ENCODE data around the gene ETS1. TPM values are rescaled to one million over a fixed set of nuclear protein-coding genes. Genes with fewer than 3 reads are reported as not detected.

The ETS1 gene
- total RNA-seq, 1 donor from 2014 or later, result 55.9 TPM

DNA sequence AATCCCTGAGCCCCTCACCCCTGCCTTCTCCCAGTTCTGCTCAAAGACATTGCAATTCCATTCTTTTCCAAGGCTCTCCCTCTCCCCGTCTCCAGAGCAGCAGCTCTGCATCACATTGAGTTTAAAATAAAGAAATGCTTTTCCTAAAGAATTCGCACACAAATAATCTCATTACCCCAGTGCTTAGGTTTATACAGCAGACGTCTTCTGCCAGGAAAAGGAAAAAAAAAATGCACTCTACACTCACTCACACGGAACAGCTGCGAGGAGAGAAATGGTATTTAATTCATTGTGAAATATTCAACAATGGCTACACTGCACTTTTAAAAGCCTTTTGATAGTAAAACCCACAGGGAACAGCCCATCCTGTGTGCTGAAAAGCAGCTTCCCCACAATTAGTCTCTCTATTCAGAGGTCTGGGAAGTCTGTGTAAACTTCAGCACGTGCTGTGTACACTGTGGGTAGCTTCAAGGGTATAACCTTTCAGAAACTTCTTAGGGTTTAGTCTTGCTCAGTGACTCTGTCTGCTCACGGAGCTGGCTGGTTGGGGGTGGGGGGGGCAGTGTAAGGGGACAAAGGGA lies 42.8 kb downstream of the ETS1 start:
- H3K4me3 Mint-ChIP-seq, result peak overlapping the region; percentile 54
- DNase-seq (ENCODE audit: low read depth, low spot score), result no peak

DNA sequence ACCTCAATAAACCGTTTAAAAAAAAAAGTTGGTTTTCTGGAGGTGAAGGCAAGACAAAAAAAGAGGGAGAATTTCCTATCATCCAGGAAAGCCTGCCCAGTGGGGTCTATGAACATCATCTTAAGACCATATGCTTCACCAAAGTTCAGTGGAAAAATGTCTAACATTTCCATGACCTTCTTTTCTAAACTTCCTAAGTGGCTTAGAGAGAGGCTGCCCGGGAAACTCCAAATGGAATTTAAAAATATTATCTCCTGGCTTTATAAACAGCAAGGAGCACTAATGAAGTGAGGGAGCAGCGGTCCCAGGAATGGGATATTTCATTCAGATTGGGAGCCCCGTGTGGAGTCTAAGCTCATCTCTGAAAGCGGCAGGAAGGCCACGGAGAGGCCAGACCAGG lies 46.9 kb downstream of the ETS1 start:
- Mint-ChIP-seq H3K4me3 (no peak overlapping the region), H3K9me3 (no peaks in the 10 kb centered on the region), H3K4me1 (peaks cover 41% of the 10 kb centered on the region), H3K27me3 (ENCODE audit: low read depth) (peaks cover 91% of the 10 kb centered on the region), H3K27ac (ENCODE audit: unreplicated experiment) (no peak overlapping the region), H3K36me3 (ENCODE audit: low read depth) (no peaks in the 10 kb centered on the region)
- TF ChIP-seq, protein P1, sequence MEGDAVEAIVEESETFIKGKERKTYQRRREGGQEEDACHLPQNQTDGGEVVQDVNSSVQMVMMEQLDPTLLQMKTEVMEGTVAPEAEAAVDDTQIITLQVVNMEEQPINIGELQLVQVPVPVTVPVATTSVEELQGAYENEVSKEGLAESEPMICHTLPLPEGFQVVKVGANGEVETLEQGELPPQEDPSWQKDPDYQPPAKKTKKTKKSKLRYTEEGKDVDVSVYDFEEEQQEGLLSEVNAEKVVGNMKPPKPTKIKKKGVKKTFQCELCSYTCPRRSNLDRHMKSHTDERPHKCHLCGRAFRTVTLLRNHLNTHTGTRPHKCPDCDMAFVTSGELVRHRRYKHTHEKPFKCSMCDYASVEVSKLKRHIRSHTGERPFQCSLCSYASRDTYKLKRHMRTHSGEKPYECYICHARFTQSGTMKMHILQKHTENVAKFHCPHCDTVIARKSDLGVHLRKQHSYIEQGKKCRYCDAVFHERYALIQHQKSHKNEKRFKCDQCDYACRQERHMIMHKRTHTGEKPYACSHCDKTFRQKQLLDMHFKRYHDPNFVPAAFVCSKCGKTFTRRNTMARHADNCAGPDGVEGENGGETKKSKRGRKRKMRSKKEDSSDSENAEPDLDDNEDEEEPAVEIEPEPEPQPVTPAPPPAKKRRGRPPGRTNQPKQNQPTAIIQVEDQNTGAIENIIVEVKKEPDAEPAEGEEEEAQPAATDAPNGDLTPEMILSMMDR (conservative IDR thresholded peaks at IDR 0.05), result no peak
- no peak for DNase-seq (ENCODE audit: low read depth, low spot score)

More for the DNA sequence above, 42.8 kb downstream of the ETS1 start:
- H3K36me3 Mint-ChIP-seq (ENCODE audit: low read depth), result no peaks in the 10 kb centered on the region
- TF ChIP-seq, protein P1 (conservative IDR thresholded peaks at IDR 0.05), result no peak
- peaks cover 88% of the 10 kb centered on the region for H3K27me3 Mint-ChIP-seq (ENCODE audit: low read depth)
- H3K27ac Mint-ChIP-seq (ENCODE audit: unreplicated experiment), result no peak overlapping the region
- H3K9me3 Mint-ChIP-seq, result no peaks in the 10 kb centered on the region
- peaks cover 54% of the 10 kb centered on the region for H3K4me1 Mint-ChIP-seq

DNA sequence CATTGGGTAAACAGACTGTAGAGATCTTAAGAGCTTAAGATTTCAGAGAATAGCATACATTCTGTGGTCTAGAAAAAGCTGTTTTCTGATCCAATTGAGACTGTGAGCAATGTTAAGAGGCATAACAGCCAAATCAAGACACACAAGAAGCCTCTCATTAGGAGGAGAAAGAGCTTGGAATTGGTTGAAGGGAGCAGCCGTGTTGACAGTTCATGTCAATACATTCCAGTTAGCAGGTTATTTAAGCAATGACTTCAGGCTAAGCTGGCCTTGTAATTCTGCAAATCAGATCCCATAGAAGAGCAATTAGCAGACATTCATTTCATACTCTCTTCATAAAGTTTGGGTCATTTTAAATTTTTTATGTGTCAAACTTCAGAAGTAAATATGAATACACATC lies 50.9 kb downstream of the ETS1 start:
- H3K36me3 Mint-ChIP-seq (ENCODE audit: low read depth), result no peaks in the 10 kb centered on the region
- H3K9me3 Mint-ChIP-seq, result no peaks in the 10 kb centered on the region
- peaks cover 41% of the 10 kb centered on the region for H3K4me1 Mint-ChIP-seq
- TF ChIP-seq, protein P1 (conservative IDR thresholded peaks at IDR 0.05), result no peak
- H3K27ac Mint-ChIP-seq (ENCODE audit: unreplicated experiment), result no peak overlapping the region
- no peak for DNase-seq (ENCODE audit: low read depth, low spot score)
- no peak overlapping the region for H3K4me3 Mint-ChIP-seq
- H3K27me3 Mint-ChIP-seq (ENCODE audit: low read depth), result peaks cover 99% of the 10 kb centered on the region

DNA sequence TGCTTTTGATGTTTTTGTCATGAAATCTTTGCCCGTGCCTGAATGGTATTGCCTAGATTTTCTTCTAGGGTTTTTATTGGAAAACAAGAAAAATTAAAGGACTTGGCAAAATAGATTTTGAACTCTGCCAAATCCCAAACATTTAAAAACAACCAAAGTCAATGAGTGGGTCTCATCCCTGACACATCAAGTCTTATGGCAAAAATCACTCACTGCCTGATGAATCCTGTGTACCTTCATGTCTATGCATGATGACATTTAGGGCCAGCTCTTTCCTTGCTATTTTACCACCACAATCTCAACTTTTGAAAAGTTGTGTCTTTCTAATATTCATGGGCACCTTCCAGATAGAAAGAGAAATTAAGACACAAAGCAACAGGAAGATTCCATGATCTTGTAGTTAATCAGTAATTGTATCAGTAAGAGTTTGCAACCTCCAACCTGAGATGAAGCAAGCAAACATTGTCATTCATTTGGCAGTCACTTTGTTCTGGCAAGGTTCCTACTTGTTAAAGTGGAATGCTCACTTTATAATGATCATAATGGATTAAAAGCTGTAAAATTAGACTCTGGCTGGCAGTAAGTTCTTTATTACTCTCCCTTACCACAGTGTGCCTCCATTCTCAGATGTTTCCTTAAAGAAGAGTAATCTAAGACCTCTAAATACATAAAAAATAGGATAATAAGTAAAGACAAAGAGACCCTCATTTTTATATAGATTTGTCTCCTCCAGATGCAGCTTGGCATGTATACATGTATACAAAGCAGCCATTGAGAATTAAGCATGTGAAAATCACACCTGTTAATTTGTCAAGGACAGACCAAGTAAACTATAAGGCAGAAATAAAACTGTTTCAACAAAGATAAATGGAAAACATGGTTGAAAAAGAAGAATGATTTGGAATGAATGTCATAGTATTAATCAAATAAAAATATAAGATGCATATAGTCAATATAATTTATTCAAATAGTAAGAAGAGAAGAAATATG lies 51.6 kb downstream of the ETS1 start:
- Mint-ChIP-seq H3K4me3 (no peak overlapping the region), H3K9me3 (no peaks in the 10 kb centered on the region), H3K36me3 (ENCODE audit: low read depth) (no peaks in the 10 kb centered on the region), H3K4me1 (peaks cover 41% of the 10 kb centered on the region), H3K27ac (ENCODE audit: unreplicated experiment) (no peak overlapping the region), H3K27me3 (ENCODE audit: low read depth) (peaks cover 99% of the 10 kb centered on the region)
- TF ChIP-seq, protein P1 (conservative IDR thresholded peaks at IDR 0.05), result no peak
- no peak for DNase-seq (ENCODE audit: low read depth, low spot score)

DNA sequence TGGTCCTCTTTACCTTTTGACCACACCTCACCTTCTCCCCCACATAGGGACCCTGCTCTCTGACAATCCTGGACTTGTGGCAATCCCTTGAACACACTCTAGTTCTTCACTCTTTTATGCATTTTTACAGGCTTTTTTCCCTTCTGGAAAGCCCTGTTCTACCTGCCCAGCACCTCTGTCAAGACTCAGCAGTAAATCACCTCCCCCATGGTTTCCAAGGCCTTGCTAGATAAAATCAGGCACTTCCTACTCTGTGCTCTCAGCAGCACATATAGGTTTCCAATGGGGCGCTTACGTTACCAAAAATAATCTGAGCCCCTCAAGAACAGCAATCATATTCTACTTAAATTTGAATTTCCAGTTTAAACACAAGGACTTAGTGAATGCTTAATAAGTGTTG lies 53.9 kb downstream of the ETS1 start:
- H3K9me3 Mint-ChIP-seq, result no peaks in the 10 kb centered on the region
- TF ChIP-seq, protein P1 (conservative IDR thresholded peaks at IDR 0.05), result no peak
- no peaks in the 10 kb centered on the region for H3K36me3 Mint-ChIP-seq (ENCODE audit: low read depth)
- peak overlapping the region; percentile 89 for H3K27ac Mint-ChIP-seq (ENCODE audit: unreplicated experiment)
- H3K4me1 Mint-ChIP-seq, result peaks cover 56% of the 10 kb centered on the region
- peaks cover 99% of the 10 kb centered on the region for H3K27me3 Mint-ChIP-seq (ENCODE audit: low read depth)
- DNase-seq (ENCODE audit: low read depth, low spot score), result no peak
- H3K4me3 Mint-ChIP-seq, result peak overlapping the region; percentile 57
